Measurements from ENCODE around the gene LRRC4B. TPM values are rescaled to one million over a fixed set of nuclear protein-coding genes. Genes with fewer than 3 reads are reported as not detected.

Gene LRRC4B
- total and polyA plus RNA-seq, 7 donors: 0.23 to 2.8 (median 2.4) TPM; not detected in 1

GRCh38 chr19:50570997-50571396, 2.8 kb upstream of the LRRC4B start:
- Histone ChIP-seq H3K36me3 (no peaks in the 10 kb centered on the region), H3K9me3 (no peaks in the 10 kb centered on the region), H3K4me3 (no peak overlapping the region), H3K4me1 (peaks cover 0 to 15% (median 8%) of the 10 kb centered on the region in 4 donors), H3K27me3 (peaks cover 22 to 54% (median 36%) of the 10 kb centered on the region in 3 donors), H3K27ac (no peak overlapping the region)
- TF ChIP-seq POLR2AphosphoS5 (IDR thresholded peaks at IDR 0.05) (no peak), POLR2A (IDR thresholded peaks at IDR 0.05) (no peak), EP300 (IDR thresholded peaks at IDR 0.05) (no peak)
- TF ChIP-seq, protein P1, sequence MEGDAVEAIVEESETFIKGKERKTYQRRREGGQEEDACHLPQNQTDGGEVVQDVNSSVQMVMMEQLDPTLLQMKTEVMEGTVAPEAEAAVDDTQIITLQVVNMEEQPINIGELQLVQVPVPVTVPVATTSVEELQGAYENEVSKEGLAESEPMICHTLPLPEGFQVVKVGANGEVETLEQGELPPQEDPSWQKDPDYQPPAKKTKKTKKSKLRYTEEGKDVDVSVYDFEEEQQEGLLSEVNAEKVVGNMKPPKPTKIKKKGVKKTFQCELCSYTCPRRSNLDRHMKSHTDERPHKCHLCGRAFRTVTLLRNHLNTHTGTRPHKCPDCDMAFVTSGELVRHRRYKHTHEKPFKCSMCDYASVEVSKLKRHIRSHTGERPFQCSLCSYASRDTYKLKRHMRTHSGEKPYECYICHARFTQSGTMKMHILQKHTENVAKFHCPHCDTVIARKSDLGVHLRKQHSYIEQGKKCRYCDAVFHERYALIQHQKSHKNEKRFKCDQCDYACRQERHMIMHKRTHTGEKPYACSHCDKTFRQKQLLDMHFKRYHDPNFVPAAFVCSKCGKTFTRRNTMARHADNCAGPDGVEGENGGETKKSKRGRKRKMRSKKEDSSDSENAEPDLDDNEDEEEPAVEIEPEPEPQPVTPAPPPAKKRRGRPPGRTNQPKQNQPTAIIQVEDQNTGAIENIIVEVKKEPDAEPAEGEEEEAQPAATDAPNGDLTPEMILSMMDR (IDR thresholded peaks at IDR 0.05): no peak
- intact Hi-C loops (cut with DNase I): no loop called here
- 75 to 81% methylated on average over 11 of the region's 11 CpGs for WGBS, 2 donors
- no peak for DNase-seq

DNA sequence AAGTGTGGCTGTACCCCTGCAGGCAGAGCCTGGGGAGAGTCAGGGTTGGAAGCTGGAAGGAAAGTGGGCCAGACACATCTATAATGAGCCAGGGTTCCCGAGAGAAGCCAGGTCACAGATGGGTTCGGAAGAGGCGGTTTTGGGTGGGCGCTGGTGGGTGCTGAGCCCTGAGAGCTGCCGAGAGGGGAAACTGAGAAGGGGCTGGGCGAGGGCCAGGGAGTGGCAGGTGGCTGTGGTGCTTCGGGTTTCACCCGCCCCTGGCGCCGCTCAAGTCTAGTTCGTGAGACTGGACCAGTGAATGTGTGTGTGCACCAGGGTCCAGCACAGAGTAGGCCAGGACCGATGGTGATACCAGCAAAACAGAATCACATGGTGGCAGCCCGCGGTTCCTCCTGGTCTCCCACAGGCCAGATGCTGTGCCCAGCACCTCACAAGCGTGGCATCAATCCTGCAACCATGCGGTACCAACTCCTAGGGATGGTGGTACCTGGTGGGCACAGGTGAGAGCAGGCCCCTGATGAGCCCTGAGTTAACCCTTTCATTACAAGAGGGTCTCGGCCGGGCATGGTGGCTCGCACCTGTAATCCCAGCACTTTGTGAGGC, 1.8 kb upstream of the LRRC4B start:
- peaks cover 22 to 64% (median 45%) of the 10 kb centered on the region in 3 donors for H3K27me3 ChIP-seq
- intact Hi-C loops (cut with DNase I): no loop called here
- 81 to 84% methylated on average over 19 of the region's 19 CpGs for WGBS, 2 donors

DNA sequence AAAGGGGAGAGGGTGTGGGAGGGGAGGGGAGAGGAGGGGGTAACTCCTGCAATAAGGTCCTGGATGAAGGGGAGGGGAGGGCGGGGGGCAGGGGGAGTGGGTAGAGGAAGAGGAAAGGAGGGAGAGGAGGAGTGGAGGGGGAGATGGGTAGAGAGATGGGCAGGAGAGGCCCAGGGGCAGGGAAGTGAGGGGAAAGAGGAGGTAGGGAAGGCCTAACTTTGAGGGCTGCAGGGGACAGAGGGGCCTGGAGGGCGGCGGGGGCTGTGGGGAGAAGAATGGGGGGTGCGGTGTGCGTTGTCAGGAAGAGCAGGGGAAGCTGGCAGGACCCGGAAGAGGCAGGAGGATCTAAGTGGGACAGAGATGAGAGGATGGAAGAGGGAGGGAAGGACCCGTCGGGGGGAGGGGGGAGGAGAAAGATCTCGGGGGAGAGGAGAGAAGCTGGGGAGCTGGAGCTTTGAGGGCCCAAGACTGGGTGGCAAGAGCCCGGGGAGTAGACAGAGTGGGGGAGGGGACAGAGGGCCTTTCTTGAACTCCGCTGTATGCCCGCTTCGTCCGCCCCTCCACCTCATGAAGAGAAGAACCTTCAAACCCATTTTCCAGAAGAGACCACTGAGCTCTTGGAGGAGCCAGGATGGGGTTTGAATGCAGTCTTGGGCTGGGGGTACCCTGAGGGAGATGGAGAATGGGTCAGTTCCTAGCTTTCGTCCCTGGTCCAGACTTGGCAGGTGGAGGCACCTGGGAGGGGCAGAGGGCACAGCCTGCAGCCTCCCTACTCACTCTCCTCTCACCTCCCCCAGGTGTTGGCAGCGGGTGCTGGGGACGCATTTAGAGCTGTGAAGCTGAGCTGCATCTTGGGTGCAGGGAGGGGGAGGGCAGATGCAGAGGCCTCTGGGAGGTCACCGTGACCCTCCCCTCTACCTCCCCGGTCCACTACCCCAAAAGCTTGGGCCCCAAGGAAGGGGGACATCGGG, 778 bp upstream of the LRRC4B start:
- Histone ChIP-seq H3K27me3 (peaks cover 22 to 74% (median 55%) of the 10 kb centered on the region in 3 donors), H3K4me3 (no peak overlapping the region), H3K27ac (no peak overlapping the region), H3K36me3 (no peaks in the 10 kb centered on the region), H3K4me1 (peaks cover 0 to 15% (median 8%) of the 10 kb centered on the region in 4 donors), H3K9me3 (no peaks in the 10 kb centered on the region)
- intact Hi-C loops (cut with DNase I): no loop called here
- TF ChIP-seq POLR2A (IDR thresholded peaks at IDR 0.05) (no peak), EP300 (IDR thresholded peaks at IDR 0.05) (no peak), POLR2AphosphoS5 (IDR thresholded peaks at IDR 0.05) (no peak)
- TF ChIP-seq, protein P1 (IDR thresholded peaks at IDR 0.05): no peak
- 40% methylated on average over 20 of the region's 20 CpGs for WGBS, 2 donors
- no peak for DNase-seq

More for the DNA sequence above, 1.8 kb upstream of the LRRC4B start:
- Histone ChIP-seq H3K4me3 (no peak overlapping the region), H3K27ac (no peak overlapping the region), H3K4me1 (peaks cover 0 to 15% (median 8%) of the 10 kb centered on the region in 4 donors), H3K36me3 (no peaks in the 10 kb centered on the region), H3K9me3 (no peaks in the 10 kb centered on the region)
- TF ChIP-seq POLR2AphosphoS5 (IDR thresholded peaks at IDR 0.05): no peak
- TF ChIP-seq, protein P1 (IDR thresholded peaks at IDR 0.05): no peak
- TF ChIP-seq POLR2A (IDR thresholded peaks at IDR 0.05): no peak
- no peak for TF ChIP-seq EP300 (IDR thresholded peaks at IDR 0.05)
- no peak for DNase-seq

GRCh38 chr19:50567052-50567841, 988 bp downstream of the LRRC4B start:
- intact Hi-C loops (cut with DNase I): no loop called here
- H3K27me3 ChIP-seq: peaks cover 22 to 86% (median 69%) of the 10 kb centered on the region in 3 donors
- peak overlapping the region in 3 of 4 donors; percentile 20 to 36 (median 34) for H3K4me3 ChIP-seq
- no peaks in the 10 kb centered on the region for H3K9me3 ChIP-seq
- H3K36me3 ChIP-seq: no peaks in the 10 kb centered on the region
- peaks cover 0 to 15% (median 8%) of the 10 kb centered on the region in 4 donors for H3K4me1 ChIP-seq
- no peak overlapping the region for H3K27ac ChIP-seq
- DNase-seq: no peak
- 4 to 5% methylated on average over 38 of the region's 38 CpGs for WGBS, 2 donors
- TF ChIP-seq POLR2A (IDR thresholded peaks at IDR 0.05) (no peak), EP300 (IDR thresholded peaks at IDR 0.05) (no peak), POLR2AphosphoS5 (IDR thresholded peaks at IDR 0.05) (no peak)
- TF ChIP-seq, protein P1 (IDR thresholded peaks at IDR 0.05): no peak

Data from sigmoid colon (tissue), 7 donors.